ENCODE results near the gene HOXD9. TPM values are rescaled to one million over a fixed set of nuclear protein-coding genes. Genes with fewer than 3 reads are reported as not detected.

HOXD9 gene
- total and polyA plus RNA-seq, 2 of the 8 experiments (the other 6 are each of a cell fraction or from before 2014, with no cell fraction given): not detected

DNA sequence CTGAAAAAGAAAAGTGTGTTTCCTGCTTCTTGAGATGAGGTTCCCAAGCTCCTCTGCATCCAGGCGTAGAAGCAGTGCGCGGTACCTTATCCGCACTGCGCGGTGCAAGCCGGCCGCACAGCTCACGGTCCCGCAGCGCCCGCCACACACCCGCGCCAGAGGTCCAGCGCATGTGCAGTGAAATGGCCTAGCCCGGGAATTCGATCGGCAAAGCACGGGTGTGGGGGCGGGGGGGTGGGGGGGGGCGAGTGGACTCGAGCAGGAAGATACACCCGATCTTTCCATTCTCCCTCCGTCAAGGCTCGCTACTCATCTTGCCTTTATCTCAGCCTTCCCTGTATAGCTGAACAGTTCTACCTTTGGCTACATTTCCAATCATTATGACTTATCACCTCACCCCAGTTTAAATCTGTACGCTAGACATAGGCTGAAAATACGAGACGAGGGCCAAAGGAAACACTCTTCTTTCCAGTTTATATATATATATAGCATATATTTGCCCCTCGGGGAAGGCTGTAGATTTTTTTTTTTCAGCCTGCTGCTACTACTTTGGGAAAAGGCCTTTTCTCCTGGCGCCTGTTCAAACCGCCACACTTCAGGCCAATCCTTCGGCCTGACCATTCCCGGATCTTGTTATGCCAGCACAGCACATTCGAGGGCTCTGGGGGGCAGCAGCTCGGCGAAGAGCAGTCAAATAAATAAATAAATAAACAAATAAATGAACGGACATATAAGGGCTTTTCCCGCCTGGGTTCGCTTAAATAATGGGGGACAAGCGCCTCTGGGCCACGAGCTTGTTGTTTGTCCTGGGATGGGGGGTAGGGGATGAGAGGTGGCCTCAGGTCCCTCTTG, 17.4 kb downstream of the HOXD9 start:
- Histone ChIP-seq H3K9me3 (ENCODE audit: insufficient read depth in 2 of 2, low read depth in 1 of 2, low read length in 1 of 2) (no peaks in the 10 kb centered on the region), H3K18ac (ENCODE audit: extremely low read depth, low read length) (no peak overlapping the region), H2BK120ac (replicated peaks; ENCODE audit: low read depth, low read length) (no peak overlapping the region), H3K79me2 (ENCODE audit: control insufficient read depth in 1 of 2, insufficient read depth in 2 of 2, low read length in 2 of 2) (no peaks in the 10 kb centered on the region), H3K4ac (replicated peaks; ENCODE audit: insufficient read length, low read depth, low read length) (no peak overlapping the region), H2BK15ac (ENCODE audit: low read length) (no peak overlapping the region), H4K91ac (replicated peaks; ENCODE audit: insufficient read length, low read length) (no peak overlapping the region), H3K56ac (replicated peaks; ENCODE audit: insufficient read length, low read depth, low read length) (no peak overlapping the region), H3K79me1 (ENCODE audit: low read depth, low read length) (no peaks in the 10 kb centered on the region), H2BK5ac (ENCODE audit: low read depth, low read length) (no peak overlapping the region), H3K14ac (ENCODE audit: insufficient read length) (no peak overlapping the region), H3K23me2 (ENCODE audit: low read depth, low read length) (peaks cover 3% of the 10 kb centered on the region; the same call in 1 of the 2 replicates), H2BK20ac (ENCODE audit: low read length) (no peak overlapping the region), H4K5ac (ENCODE audit: insufficient read length, low read depth, low read length) (no peak overlapping the region), H2BK12ac (ENCODE audit: low read depth, low read length) (no peak overlapping the region), H2AK5ac (ENCODE audit: low read depth, low read length) (no peak overlapping the region), H4K8ac (ENCODE audit: extremely low read depth, insufficient read depth, low read length) (no peak overlapping the region), H3K27ac (ENCODE audit: low read depth, low read length) (no peak overlapping the region), H3K9ac (replicated peaks in 1 of 4; ENCODE audit: extremely low read depth in 1 of 4, low read depth in 3 of 4, low read length in 3 of 4) (no peak overlapping the region), H3K4me2 (ENCODE audit: insufficient read depth in 1 of 2, low read depth in 2 of 2, low read length in 2 of 2) (peak overlapping the region; percentile 4 to 79; a peak in 3 of 4 replicates), H2AFZ (ENCODE audit: low read length) (no peak overlapping the region), H3K4me3 (ENCODE audit: extremely low read depth in 1 of 4, insufficient read depth in 2 of 4, low read depth in 3 of 4, low read length in 4 of 4) (peak overlapping the region in 1 of 4 experiments; percentile 67; a peak in 2 of 8 replicates), H4K20me1 (replicated peaks in 1 of 2; ENCODE audit: control insufficient read depth in 1 of 2, insufficient read depth in 2 of 2, low read length in 2 of 2) (peaks cover 1 to 13% of the 10 kb centered on the region in 2 experiments), H3K4me1 (replicated peaks in 1 of 4; ENCODE audit: control insufficient read depth in 3 of 4, insufficient read depth in 4 of 4, low read length in 3 of 4) (peaks cover 0 to 9% (median 4%) of the 10 kb centered on the region in 4 experiments; a peak in 5 of 7 replicates), H3K36me3 (ENCODE audit: control insufficient read depth in 2 of 4, insufficient read depth in 4 of 4, low read length in 3 of 4) (peaks cover 0 to 4% (median 0%) of the 10 kb centered on the region in 4 experiments; a peak in 1 of 8 replicates), H3K27me3 (replicated peaks in 1 of 4; ENCODE audit: control insufficient read depth in 3 of 4, extremely low read depth in 1 of 4, insufficient read depth in 3 of 4, low read length in 3 of 4) (peaks cover 81 to 100% (median 96%) of the 10 kb centered on the region in 4 experiments), H3K23ac (ENCODE audit: insufficient read length) (no peak overlapping the region)
- 49% methylated on average over 34 of the region's 41 CpGs; no CpG with 5 or more reads in 1 of the 2 experiments for WGBS, 2 experiments (ENCODE audit: extremely low coverage in 1 of 2, insufficient coverage in 1 of 2, insufficient read length in 1 of 2, insufficient replicate concordance in 2 of 2, low coverage in 1 of 2, low lambda C conversion rate in 2 of 2, missing lambda C conversion rate in 1 of 2)
- ChIA-PET POLR2A (ENCODE audit: partially characterized antibody) (interaction anchor here (1.0 to 1.8 kb wide), 3 partner anchors 11 to 22 kb away, joined by 3 to 4 read pairs (median 3); partner anchors contain the start of gene HOXD4), CTCF (ENCODE audit: partially characterized antibody) (interaction anchor here (0.6 to 10.0 kb wide), 79 partner anchors 8 to 1620 kb away, joined by 3 to 119 read pairs (median 5); partner anchors contain the start of genes HOXD10, HOXD4, HOXD8 and HOXD9)
- FAIRE-seq: no peak
- no peak for DNase-seq (ENCODE audit: low read depth in 1 of 2, low spot score in 2 of 2)
- no peak for TF ChIP-seq KDM1A (IDR thresholded peaks at IDR 0.05; ENCODE audit: borderline replicate concordance, low read length)
- no peak for TF ChIP-seq TAF1 (IDR thresholded peaks at IDR 0.05; ENCODE audit: low read depth, low read length)
- TF ChIP-seq CTBP2 (IDR thresholded peaks at IDR 0.05; ENCODE audit: borderline replicate concordance, insufficient read depth, insufficient read length, low read length): no peak
- TF ChIP-seq RAD21 (IDR thresholded peaks at IDR 0.05 in 1 of 2, conservative IDR thresholded peaks at IDR 0.05 in 1 of 2; ENCODE audit: low read depth in 2 of 2, low read length in 2 of 2): no peak
- TF ChIP-seq EP300 (IDR thresholded peaks at IDR 0.05; ENCODE audit: borderline replicate concordance in 1 of 2, low read depth in 2 of 2, low read length in 2 of 2): no peak
- no peak for TF ChIP-seq TCF12 (IDR thresholded peaks at IDR 0.05; ENCODE audit: low read depth, low read length)
- TF ChIP-seq EGR1 (IDR thresholded peaks at IDR 0.05; ENCODE audit: borderline replicate concordance, low read depth, low read length): no peak
- TF ChIP-seq HDAC2 (IDR thresholded peaks at IDR 0.05; ENCODE audit: borderline replicate concordance in 1 of 2, low read depth in 2 of 2, low read length in 2 of 2): no peak
